IPS-15b (cell line): Measurements from ENCODE around the gene SLCO3A1.
A peak's percentile ranks its signal among the peaks of the same experiment; 100 is the strongest.

ENCODE experiments used
- H3K27me3 ChIP-seq: one replicate; pipeline ENCODE4 v1.6.1; 2013; ENCODE audit warnings: low read length; ENCODE audit not compliant: control insufficient read depth, insufficient read depth
- H3K36me3 ChIP-seq: one replicate; pipeline ENCODE4 v1.6.1; 2013; ENCODE audit warnings: low read length; ENCODE audit not compliant: control insufficient read depth, insufficient read depth
- H3K4me1 ChIP-seq: one replicate; pipeline ENCODE4 v1.6.1; 2013; ENCODE audit warnings: mild to moderate bottlenecking, low read length; ENCODE audit not compliant: control insufficient read depth, insufficient read depth
- H3K4me3 ChIP-seq: one replicate; pipeline ENCODE4 v1.5.1; 2013; ENCODE audit warnings: low read depth, low read length
- H3K9ac ChIP-seq: one replicate; pipeline ENCODE4 v1.6.1; 2013; ENCODE audit warnings: low read depth, mild to moderate bottlenecking, low read length
- H3K9me3 ChIP-seq: one replicate; pipeline ENCODE4 v1.6.1; 2013; ENCODE audit warnings: mild to moderate bottlenecking, low read length; ENCODE audit not compliant: control insufficient read depth, insufficient read depth

SLCO3A1 gene

DNA sequence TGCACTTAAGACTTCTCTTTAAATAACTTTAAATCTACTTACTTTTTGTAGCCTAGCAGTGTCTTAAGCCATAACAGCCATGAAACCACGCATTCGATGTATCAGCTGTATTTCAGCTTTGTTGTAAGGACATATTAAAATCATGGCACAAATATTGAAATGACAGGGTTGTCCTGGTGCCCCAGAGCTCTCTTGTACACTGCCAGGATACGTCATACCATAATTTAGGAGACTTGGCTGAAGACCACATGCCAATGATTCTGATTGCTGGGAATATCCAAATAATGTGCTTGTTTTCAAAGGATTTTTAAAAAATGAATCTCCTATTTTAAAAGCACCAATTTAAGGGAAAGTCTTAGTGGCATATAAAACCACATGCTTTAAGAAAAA lies 265.4 kb downstream of the SLCO3A1 start:
- H3K9me3 ChIP-seq: peaks cover 4% of the 10 kb centered on the region
- H3K4me3 ChIP-seq: peak overlapping the region; percentile 16
- peaks cover 4% of the 10 kb centered on the region for H3K27me3 ChIP-seq
- H3K36me3 ChIP-seq: no peaks in the 10 kb centered on the region
- no peak overlapping the region for H3K9ac ChIP-seq
- peaks cover 37% of the 10 kb centered on the region for H3K4me1 ChIP-seq

GRCh38 chr15:92120094-92120795 lies 266.7 kb downstream of the SLCO3A1 start:
- Histone ChIP-seq H3K27me3 (no peaks in the 10 kb centered on the region), H3K36me3 (no peaks in the 10 kb centered on the region), H3K9ac (no peak overlapping the region), H3K4me1 (peaks cover 41% of the 10 kb centered on the region), H3K9me3 (peaks cover 4% of the 10 kb centered on the region), H3K4me3 (no peak overlapping the region)

DNA sequence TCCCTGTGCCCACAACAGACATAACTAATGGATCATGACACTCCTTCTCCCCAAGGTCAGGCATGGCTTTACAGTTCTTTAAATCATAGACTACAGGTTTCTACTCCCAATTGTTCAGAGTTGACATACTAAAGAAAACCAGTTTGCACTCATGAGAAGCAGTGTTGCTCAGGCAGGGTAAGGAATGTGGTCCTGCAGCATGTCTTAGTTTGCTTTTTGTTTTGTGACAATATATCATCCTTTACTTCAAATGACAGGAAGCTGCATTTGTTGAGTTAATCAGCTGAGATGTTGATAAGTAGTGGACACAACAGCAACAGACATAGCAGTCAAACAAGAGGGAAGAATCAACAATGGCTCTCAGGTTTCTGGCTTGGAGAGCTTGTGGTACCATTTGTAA lies 267.5 kb downstream of the SLCO3A1 start:
- Histone ChIP-seq H3K9me3 (peaks cover 4% of the 10 kb centered on the region), H3K4me1 (peaks cover 37% of the 10 kb centered on the region), H3K36me3 (no peaks in the 10 kb centered on the region), H3K9ac (no peak overlapping the region), H3K4me3 (no peak overlapping the region), H3K27me3 (no peaks in the 10 kb centered on the region)

DNA sequence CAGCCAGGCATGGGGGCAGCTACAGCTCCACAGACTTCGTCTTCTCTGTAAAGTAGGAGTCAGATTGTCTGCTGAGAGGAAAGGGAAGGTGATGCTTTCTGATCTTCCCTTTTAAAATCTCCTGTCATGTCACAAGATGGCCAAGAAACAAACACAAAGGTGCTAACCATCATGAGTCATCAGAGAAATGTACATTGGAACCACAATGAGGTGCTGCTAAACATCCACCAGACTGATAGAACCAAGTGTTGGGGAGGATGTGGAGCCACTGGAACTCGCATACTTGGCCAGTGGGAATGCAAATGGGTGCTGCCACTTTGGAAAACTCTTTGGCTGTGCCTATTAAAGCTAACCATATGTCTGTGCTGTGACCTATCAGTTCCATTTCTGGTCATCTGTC lies 268.8 kb downstream of the SLCO3A1 start:
- peaks cover 29% of the 10 kb centered on the region for H3K4me1 ChIP-seq
- H3K9ac ChIP-seq: no peak overlapping the region
- H3K4me3 ChIP-seq: no peak overlapping the region
- H3K27me3 ChIP-seq: no peaks in the 10 kb centered on the region
- peaks cover 4% of the 10 kb centered on the region for H3K9me3 ChIP-seq
- H3K36me3 ChIP-seq: no peaks in the 10 kb centered on the region

- Histone ChIP-seq H3K9ac (no peak overlapping the region), H3K9me3 (peaks cover 4% of the 10 kb centered on the region), H3K27me3 (no peaks in the 10 kb centered on the region), H3K4me1 (peaks cover 14% of the 10 kb centered on the region), H3K4me3 (no peak overlapping the region), H3K36me3 (no peaks in the 10 kb centered on the region)
These were observed 270.6 kb downstream of the SLCO3A1 start for GRCh38 chr15:92123962-92124656.

DNA sequence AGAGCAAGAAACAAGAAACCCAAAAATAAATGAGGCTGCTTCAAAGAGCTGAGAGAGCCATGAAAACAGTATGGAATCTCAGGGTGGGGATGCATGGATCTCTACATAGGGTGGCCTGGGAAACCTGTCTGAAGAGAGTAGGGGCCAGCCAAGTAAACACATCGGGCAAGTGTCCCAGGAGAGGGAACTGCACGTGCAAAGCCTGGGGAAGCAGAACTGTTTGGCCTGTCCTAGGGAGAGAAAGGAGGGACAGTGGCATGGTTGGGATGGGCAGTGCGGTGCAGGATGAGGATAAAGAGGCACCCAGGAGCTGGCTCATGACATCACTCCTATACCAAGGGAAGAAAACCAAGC lies 271.1 kb downstream of the SLCO3A1 start:
- H3K9ac ChIP-seq: no peak overlapping the region
- peaks cover 11% of the 10 kb centered on the region for H3K4me1 ChIP-seq
- no peaks in the 10 kb centered on the region for H3K27me3 ChIP-seq
- peaks cover 4% of the 10 kb centered on the region for H3K9me3 ChIP-seq
- H3K4me3 ChIP-seq: no peak overlapping the region
- no peaks in the 10 kb centered on the region for H3K36me3 ChIP-seq

GRCh38 chr15:92128788-92129187 lies 275.3 kb downstream of the SLCO3A1 start:
- H3K9me3 ChIP-seq: no peaks in the 10 kb centered on the region
- H3K27me3 ChIP-seq: no peaks in the 10 kb centered on the region
- H3K36me3 ChIP-seq: no peaks in the 10 kb centered on the region
- H3K4me1 ChIP-seq: peaks cover 8% of the 10 kb centered on the region
- H3K4me3 ChIP-seq: no peak overlapping the region
- H3K9ac ChIP-seq: no peak overlapping the region

DNA sequence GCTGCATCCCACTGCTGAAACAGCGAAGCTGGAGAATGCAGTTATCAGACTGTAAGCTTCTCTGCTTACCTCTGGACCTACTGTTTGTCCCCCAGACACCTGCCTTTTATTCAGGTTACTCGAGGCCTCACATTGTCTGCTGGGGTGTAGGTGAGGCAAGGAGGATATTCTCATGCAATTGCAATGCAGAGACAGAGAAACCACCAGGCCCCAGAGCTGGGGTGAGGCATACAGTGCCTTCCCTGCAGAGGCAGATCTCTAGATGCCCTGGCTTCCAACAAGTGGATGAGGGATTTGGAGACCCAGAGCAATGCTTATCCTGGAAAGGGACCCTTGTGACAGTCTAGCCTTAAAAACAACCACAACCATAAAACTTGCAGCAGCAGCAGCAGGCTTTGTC lies 276.7 kb downstream of the SLCO3A1 start:
- no peak overlapping the region for H3K9ac ChIP-seq
- H3K27me3 ChIP-seq: no peaks in the 10 kb centered on the region
- H3K9me3 ChIP-seq: no peaks in the 10 kb centered on the region
- no peaks in the 10 kb centered on the region for H3K4me1 ChIP-seq
- no peaks in the 10 kb centered on the region for H3K36me3 ChIP-seq
- H3K4me3 ChIP-seq: no peak overlapping the region

GRCh38 chr15:92130906-92131305 lies 277.4 kb downstream of the SLCO3A1 start:
- no peaks in the 10 kb centered on the region for H3K9me3 ChIP-seq
- no peaks in the 10 kb centered on the region for H3K4me1 ChIP-seq
- no peak overlapping the region for H3K9ac ChIP-seq
- no peaks in the 10 kb centered on the region for H3K36me3 ChIP-seq
- H3K4me3 ChIP-seq: no peak overlapping the region
- no peaks in the 10 kb centered on the region for H3K27me3 ChIP-seq

GRCh38 chr15:92132982-92133755 lies 279.7 kb downstream of the SLCO3A1 start:
- H3K9ac ChIP-seq: no peak overlapping the region
- no peak overlapping the region for H3K4me3 ChIP-seq
- no peaks in the 10 kb centered on the region for H3K27me3 ChIP-seq
- no peaks in the 10 kb centered on the region for H3K4me1 ChIP-seq
- no peaks in the 10 kb centered on the region for H3K9me3 ChIP-seq
- H3K36me3 ChIP-seq: no peaks in the 10 kb centered on the region

DNA sequence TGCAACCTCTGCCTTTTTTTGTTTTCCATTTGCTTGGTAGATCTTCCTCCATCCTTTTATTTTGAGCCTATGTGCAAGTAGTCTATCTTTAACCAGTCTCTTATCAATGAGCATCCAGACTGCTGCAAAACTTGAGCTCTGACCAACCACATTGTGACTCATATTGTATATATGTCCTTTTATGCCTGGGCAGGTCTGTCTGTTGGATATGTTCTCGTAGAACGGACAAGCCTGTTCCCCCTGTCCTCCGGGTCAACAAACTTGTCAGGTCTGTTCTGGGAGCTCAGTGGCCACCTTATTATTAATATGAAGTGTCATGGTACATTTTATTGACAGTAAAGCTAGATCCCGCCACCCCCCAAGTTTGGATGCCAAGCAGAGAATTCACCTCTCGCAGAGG lies 287.3 kb downstream of the SLCO3A1 start:
- no peaks in the 10 kb centered on the region for H3K9me3 ChIP-seq
- no peak overlapping the region for H3K4me3 ChIP-seq
- no peak overlapping the region for H3K9ac ChIP-seq
- H3K27me3 ChIP-seq: no peaks in the 10 kb centered on the region
- H3K36me3 ChIP-seq: no peaks in the 10 kb centered on the region
- H3K4me1 ChIP-seq: no peaks in the 10 kb centered on the region

DNA sequence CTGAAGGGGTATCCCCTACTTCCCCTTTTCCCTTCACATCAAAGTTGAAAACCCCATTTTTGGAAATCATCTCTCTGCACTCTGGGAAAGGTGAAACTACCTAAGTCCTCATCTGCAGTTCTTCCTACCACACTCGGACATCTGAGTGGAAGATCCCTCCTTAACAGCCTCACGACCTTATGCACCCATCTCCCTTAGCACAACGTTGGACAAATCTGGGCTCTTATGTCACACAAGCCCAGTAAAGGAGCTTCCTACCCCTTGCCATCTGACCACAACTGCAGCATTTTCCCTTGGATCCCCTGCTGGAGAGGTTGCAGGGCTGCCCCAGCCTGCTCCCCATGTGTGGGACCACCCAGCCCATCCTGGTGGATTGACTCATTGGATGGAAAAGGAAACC lies 288.1 kb downstream of the SLCO3A1 start:
- no peak overlapping the region for H3K4me3 ChIP-seq
- no peak overlapping the region for H3K9ac ChIP-seq
- peaks cover under 1% of the 10 kb centered on the region for H3K4me1 ChIP-seq
- no peaks in the 10 kb centered on the region for H3K9me3 ChIP-seq
- no peaks in the 10 kb centered on the region for H3K36me3 ChIP-seq
- H3K27me3 ChIP-seq: no peaks in the 10 kb centered on the region
